ENCODE measurements around the gene CARD18. TPM values are rescaled to one million over a fixed set of nuclear protein-coding genes. Genes with fewer than 3 reads are reported as not detected.

CARD18 gene
- total RNA-seq, 1 donor from 2014 or later = not detected

Other genes with a start within 250 kb of the CARD18 start
- gene CASP12, start 241.3 kb downstream of the CARD18 start, total RNA-seq = 1.3 and 1.7 TPM in 2 replicates
- gene CASP4, start 171.2 kb downstream of the CARD18 start, total RNA-seq = 180 and 192 TPM in 2 replicates
- not detected in 2 replicates for gene CASP5, start 116.6 kb downstream of the CARD18 start, total RNA-seq
- gene CASP1, start 104.6 kb downstream of the CARD18 start, total RNA-seq = 6.7 and 47.4 TPM in 2 replicates
- 37.5 and 84.8 TPM in 2 replicates for gene CARD16, start 94.4 kb downstream of the CARD18 start, total RNA-seq

Measured in pulmonary artery endothelial cell (primary cell).